GM18858 (cell line): ENCODE measurements around the gene APOL2.
"Not testable (repeated sequence)": the region's sequence is repeated elsewhere in the genome, so short reads cannot be mapped to it uniquely, and the experiment has no call there.

Source experiments
- ATAC-seq: cut with Tn5 transposase; IDR thresholded peaks from one replicate; pipeline ENCODE4 v1.9.1; 2021; ENCODE audit not compliant: unreplicated experiment

APOL2 gene

GRCh38 chr22:36245805-36246356 is 6.6 kb upstream of the APOL2 start:
- ATAC-seq = no peak

GRCh38 chr22:36244522-36245391 is 5.4 kb upstream of the APOL2 start:
- ATAC-seq = no peak

DNA sequence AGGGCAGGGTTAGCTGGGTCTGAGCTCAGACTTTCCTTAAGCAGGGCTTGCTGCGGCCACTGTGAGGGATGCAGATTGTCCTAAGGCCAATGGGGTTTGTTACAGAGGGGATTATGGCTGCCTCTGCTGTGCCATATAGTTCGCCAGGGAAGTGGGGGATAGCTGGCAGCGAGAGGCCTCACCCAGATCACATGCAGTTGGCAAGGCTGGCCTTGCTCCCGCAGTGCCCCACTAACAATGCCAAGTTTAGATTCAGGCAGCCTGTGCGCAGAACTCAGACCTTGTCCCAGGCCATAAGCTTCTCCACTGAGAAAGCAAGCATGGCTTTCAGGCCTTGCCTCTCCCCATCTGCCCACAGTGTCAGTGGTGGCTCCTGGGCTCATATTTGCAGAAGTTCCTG is 4.7 kb upstream of the APOL2 start:
- no peak for ATAC-seq

- ATAC-seq = no peak
Measured at GRCh38 chr22:36239150-36239400, 252 bp downstream of the APOL2 start.

GRCh38 chr22:36238373-36239149 is 766 bp downstream of the APOL2 start:
- ATAC-seq = no peak

DNA sequence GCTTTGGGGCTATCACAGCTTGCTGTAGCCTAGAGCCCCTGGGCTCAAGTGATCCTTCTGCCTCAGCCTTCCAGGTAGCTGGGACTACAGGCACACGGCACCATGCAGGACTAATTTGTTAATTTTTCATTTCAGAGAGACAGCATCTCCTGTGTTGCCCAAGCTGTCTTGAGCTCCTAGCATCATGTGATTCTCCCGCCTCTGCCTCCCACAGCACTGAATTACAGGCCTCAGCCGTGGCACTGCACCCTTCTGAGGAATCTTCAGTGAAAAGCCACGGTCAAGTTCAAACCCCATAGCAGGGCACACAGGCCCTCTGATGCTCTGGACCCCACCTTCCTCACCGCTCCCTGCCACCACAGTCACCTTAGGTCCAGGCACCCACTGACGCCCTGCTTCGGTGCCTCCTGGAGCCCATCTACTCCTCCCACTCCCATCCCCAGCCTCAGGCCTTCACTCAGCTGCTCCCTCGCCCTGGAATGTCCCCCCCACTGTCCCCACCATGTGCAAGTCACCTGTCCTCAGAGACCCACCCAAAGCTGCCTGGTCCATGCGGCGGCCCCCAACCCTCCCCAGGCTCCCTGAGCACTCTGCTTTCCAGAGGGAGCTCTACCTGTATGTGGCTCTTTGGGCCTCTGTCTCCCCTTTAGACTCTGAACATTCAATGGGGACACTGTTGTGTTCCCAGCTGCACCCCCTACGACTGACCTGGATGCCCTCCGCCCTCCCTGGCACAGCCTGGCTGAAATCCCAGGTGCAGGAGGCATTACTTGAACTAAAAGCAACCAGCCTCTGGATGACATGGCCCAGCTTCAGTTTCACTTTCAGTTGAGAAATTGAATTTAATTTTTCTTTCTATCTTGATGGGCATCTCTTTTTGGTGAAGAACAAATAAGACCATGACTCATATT is 1.6 kb downstream of the APOL2 start:
- no peak for ATAC-seq

DNA sequence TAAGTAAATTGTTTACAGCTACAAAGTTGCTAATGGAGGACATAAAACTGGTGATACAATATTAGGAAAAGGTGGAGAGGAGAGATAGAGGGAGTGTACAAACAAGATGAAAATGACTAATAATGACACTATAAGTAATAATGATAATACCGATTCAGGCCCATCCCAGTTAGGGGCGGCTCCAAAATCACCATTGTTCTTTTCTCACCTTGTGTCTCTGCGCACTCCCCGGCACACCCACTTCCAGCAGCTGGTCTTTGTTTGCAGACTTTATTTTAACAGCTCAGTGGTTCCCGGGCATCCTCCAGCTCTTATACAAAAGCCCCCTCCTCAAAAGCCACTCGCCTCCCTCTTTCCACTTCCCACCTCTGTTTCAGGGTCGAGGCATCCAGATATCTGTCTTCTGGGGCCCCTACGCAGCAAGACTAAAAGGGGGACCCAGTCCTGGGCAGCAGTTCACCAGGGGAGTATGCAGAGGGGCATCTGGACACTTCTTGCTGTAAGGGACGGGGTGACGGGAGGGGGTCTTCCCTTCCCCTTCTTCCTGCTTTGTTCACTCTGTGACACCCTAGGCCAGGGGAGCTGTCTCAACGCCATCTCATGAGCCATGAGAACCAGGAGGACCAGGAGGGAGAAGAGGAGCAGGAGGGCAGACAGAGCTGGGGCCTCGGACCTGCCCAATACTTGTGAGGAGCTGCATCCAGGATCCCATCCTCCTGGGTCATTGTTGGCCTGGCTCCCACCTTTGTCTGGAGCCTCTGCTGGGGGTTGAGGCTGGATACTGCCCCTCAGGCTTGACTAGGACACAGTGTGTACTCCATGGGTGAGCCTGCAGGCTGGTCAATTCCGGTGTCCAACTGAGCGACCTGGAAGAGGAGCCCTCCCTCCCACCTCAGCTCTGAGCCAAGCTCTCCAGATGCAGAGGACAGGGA is 2.7 kb downstream of the APOL2 start:
- no peak for ATAC-seq

DNA sequence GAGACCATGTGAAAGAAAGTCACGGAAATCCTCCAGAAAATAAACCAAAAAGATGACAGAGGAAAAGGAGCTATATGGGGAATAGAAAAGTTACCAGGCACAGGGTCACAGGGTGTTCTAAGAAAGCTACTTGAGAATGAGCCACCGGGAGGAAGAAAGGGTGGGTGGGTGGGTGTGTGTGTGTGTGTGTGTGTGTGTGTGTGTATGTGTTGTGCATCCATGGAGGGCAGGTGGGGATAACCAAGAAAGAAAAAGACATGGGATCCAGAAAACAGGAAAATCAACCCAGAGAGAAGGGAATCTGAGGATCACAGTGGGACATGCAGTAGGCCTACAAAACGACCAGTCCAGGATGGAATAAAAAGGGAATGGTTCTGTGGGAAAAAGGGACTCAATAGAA is 3.7 kb downstream of the APOL2 start:
- no peak for ATAC-seq

GRCh38 chr22:36234919-36235318 is 4.4 kb downstream of the APOL2 start:
- no peak for ATAC-seq

GRCh38 chr22:36234213-36234612 is 5.1 kb downstream of the APOL2 start:
- ATAC-seq = no peak

DNA sequence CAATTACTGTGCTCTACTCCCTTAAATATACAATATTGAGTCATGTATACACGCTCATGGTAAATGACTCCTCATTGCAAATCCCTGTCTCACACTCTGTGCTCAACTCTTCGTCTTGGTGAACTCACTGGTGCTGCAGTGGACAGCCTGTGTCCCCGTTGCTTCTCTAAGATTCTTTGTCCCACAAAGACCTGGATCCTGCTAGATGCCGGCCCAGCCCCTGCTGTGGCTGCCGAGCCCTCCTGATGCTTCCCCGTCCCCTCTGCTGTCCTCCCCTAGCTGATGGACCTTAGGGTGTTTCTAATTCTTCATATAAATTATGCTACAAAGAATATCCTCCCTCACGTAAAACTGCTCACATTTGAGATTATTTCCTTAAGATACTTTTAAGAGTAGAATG is 5.5 kb downstream of the APOL2 start:
- no peak for ATAC-seq

- ATAC-seq = no peak
Measured at GRCh38 chr22:36232715-36233401, 6.5 kb downstream of the APOL2 start.

GRCh38 chr22:36231051-36231450 is 8.3 kb downstream of the APOL2 start:
- not testable (repeated sequence) for ATAC-seq

DNA sequence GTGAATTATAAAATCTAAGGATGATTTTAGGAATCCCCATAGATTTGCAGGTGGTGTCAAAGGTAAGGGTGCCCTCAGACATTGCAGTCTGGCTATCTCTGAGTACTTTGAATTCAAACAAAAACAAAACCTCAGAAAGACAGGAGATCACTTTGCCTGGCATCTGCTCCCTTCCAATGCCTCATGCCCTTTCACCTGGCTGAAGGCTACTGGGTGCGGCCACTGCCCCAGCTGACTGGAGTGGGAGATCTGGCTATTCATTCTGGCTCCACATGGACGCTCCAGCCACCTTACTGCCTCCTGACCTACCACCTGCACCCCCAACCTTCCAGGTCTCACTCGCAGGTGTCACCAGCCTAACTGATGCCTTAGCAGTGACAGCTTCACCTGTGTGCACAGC is 9.7 kb downstream of the APOL2 start:
- ATAC-seq = not testable (repeated sequence)

GRCh38 chr22:36228944-36229343 is 10.4 kb downstream of the APOL2 start:
- no peak for ATAC-seq

- not testable (repeated sequence) for ATAC-seq
Measured at GRCh38 chr22:36228369-36228768, 11.0 kb downstream of the APOL2 start.

DNA sequence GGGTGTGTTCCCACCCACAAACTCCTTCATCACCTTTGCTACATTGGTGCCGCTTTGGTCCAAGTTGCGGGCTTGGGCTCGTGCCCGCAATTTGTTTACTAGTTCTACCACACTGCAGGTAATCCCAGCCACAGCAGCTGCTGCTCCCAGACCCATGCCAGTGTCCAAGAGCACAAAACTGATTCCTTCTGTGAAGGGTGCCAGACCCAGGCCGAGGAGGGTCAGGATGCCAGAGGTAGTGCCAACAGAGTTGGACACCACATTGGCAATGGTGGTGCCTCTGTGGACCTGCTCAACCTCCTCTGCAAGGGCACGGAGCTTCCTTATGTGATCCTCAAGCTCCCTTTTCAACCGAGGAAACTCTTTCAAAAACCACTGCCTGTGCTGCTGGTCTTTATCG is 11.5 kb downstream of the APOL2 start:
- no peak for ATAC-seq

DNA sequence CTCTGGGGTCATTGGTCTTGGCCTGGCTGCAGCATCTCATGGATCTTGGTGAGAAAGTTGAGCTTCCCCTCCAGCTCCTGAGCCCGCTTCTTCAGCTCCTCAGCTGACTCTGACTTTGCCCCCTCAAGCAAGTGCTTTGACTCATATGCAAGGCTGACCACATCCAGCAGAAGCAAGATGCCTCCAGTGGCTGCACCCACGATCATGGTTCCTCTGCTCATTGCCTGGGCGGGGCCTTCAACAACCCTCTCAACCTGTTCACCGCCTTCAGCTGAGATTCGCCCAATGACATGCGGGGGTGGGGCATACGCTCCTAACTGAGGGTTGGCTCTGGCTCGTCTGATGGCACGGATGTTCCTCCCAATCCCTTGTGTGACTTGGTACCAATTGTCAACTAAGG is 11.9 kb downstream of the APOL2 start:
- ATAC-seq = no peak

GRCh38 chr22:36226189-36226588 is 13.1 kb downstream of the APOL2 start:
- ATAC-seq = no peak
